ENCODE data around the gene ANO3.

DNA sequence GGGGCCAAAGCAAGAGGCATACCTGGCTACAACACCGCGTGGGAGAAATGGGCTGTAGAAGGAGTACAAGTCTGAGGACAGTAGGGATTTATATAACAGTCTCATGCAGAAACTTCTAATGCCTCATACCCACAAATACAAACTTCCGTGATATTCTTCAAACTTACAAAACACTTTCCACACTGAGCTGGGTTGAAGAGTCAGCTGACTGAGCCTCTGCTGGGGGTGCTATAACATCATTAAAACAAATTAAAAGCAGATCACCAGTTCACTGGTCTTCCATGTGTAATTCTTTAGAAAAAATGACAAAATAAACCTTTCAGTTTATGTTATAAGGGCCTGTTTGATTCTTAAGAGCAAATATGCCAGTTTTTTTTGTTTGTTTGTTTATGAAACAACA, 148.1 kb downstream of the ANO3 start:
- TF ChIP-seq TAF1 (IDR thresholded peaks at IDR 0.05; ENCODE audit: borderline replicate concordance, low read depth, low read length), result no peak
- no peak for TF ChIP-seq POLR2A (IDR thresholded peaks at IDR 0.05; ENCODE audit: low read depth, low read length)
- no peak for TF ChIP-seq POLR2AphosphoS5 (IDR thresholded peaks at IDR 0.05; ENCODE audit: low read depth, low read length)

Data from GM12892 (cell line).